H9 (cell line): ENCODE results near the gene PRKAG2. TPM values are rescaled to one million over a fixed set of nuclear protein-coding genes. Genes with fewer than 3 reads are reported as not detected.

Experiments used
- DNase-seq: peaks from one replicate; pipeline ENCODE4 v3.0.0-alpha.2; 2017
- H2AFZ ChIP-seq: one replicate; pipeline ENCODE4 v1.6.1; 2013; ENCODE audit warnings: mild to moderate bottlenecking, low read length, control low read depth, moderate library complexity
- H2AK5ac ChIP-seq: 2 replicates; pipeline ENCODE4 v1.6.1; 2013; ENCODE audit warnings: low read length, control low read depth, mixed read lengths; ENCODE audit not compliant: insufficient read length
- H2BK120ac ChIP-seq: one replicate; pipeline ENCODE4 v1.6.1; 2013; ENCODE audit warnings: low read depth, mild to moderate bottlenecking, low read length, control low read depth, inconsistent platforms; ENCODE audit not compliant: poor library complexity, severe bottlenecking
- H2BK12ac ChIP-seq: 2 replicates; pipeline ENCODE4 v1.6.1; 2013; ENCODE audit warnings: low read length, control low read depth, mixed read lengths, low read depth; ENCODE audit not compliant: insufficient read length
- H2BK15ac ChIP-seq: 2 replicates; pipeline ENCODE4 v1.6.1; 2013; ENCODE audit warnings: low read depth, low read length, control low read depth
- H2BK20ac ChIP-seq: one replicate; pipeline ENCODE4 v1.6.1; 2013; ENCODE audit warnings: low read depth, mild to moderate bottlenecking, low read length, control low read depth, inconsistent platforms; ENCODE audit not compliant: poor library complexity, severe bottlenecking
- H2BK5ac ChIP-seq: 2 replicates; pipeline ENCODE4 v1.6.1; 2013; ENCODE audit warnings: low read length, control low read depth, mixed read lengths; ENCODE audit not compliant: insufficient read length
- H3K14ac ChIP-seq: 2 replicates; pipeline ENCODE4 v1.6.1; 2013; ENCODE audit warnings: low read length, control low read depth; ENCODE audit not compliant: insufficient read depth
- H3K18ac ChIP-seq: 2 replicates; pipeline ENCODE4 v1.6.1; 2013; ENCODE audit warnings: low read depth, mild to moderate bottlenecking, mixed read lengths, low read length, control low read depth; ENCODE audit not compliant: insufficient read length
- H3K23ac ChIP-seq: 2 replicates; pipeline ENCODE4 v1.6.1; 2013; ENCODE audit warnings: low read length, control low read depth, mixed read lengths, low read depth; ENCODE audit not compliant: insufficient read length
- H3K23me2 ChIP-seq: 2 replicates; pipeline ENCODE4 v1.6.1; 2013; ENCODE audit warnings: low read depth, mild to moderate bottlenecking, mixed read lengths, low read length, control low read depth; ENCODE audit not compliant: insufficient read length, poor library complexity, severe bottlenecking
- H3K27ac ChIP-seq: 2 replicates; pipeline ENCODE4 v1.5.1; 2013; ENCODE audit warnings: low read length, control low read depth, mixed read lengths, low read depth; ENCODE audit not compliant: insufficient read length
- H3K27me3 ChIP-seq: 2 replicates; pipeline ENCODE4 v1.6.1; 2013; ENCODE audit warnings: low read length, control low read depth, inconsistent platforms; ENCODE audit not compliant: insufficient read depth
- H3K4ac ChIP-seq: 2 replicates; pipeline ENCODE4 v1.6.1; 2013; ENCODE audit warnings: low read depth, mild to moderate bottlenecking, control low read depth, inconsistent platforms, low read length, moderate library complexity
- H3K4me1 ChIP-seq: 2 replicates; pipeline ENCODE4 v1.6.1; 2013; ENCODE audit warnings: low read length, control low read depth, inconsistent platforms; ENCODE audit not compliant: insufficient read depth
- H3K4me2 ChIP-seq: 2 replicates; pipeline ENCODE4 v1.6.1; 2013; ENCODE audit warnings: low read length, control low read depth, mixed read lengths; ENCODE audit not compliant: insufficient read length, insufficient read depth
- H3K56ac ChIP-seq: 2 replicates; pipeline ENCODE4 v1.6.1; 2013; ENCODE audit warnings: low read depth, mild to moderate bottlenecking, mixed read lengths, low read length, control low read depth; ENCODE audit not compliant: insufficient read length
- H3K79me1 ChIP-seq: 2 replicates; pipeline ENCODE4 v1.6.1; 2013; ENCODE audit warnings: low read depth, mild to moderate bottlenecking, moderate library complexity, low read length, control low read depth, inconsistent platforms; ENCODE audit not compliant: insufficient read depth, poor library complexity, severe bottlenecking
- H3K79me2 ChIP-seq: 2 replicates; pipeline ENCODE4 v1.6.1; 2013; ENCODE audit warnings: low read length, control low read depth, inconsistent platforms; ENCODE audit not compliant: insufficient read depth
- H3K9ac ChIP-seq: 2 replicates; pipeline ENCODE4 v1.6.1; 2013; ENCODE audit warnings: low read length, control low read depth, mixed read lengths; ENCODE audit not compliant: insufficient read length; ENCODE audit errors: extremely low read depth
- H3K9me3 ChIP-seq: one replicate; pipeline ENCODE4 v1.6.1; 2013; ENCODE audit warnings: low read depth, low read length, inconsistent platforms; ENCODE audit not compliant: control insufficient read depth
- H3T11ph ChIP-seq: one replicate; pipeline ENCODE4 v1.6.1; 2013; ENCODE audit warnings: mild to moderate bottlenecking, low read length, control low read depth, inconsistent platforms
- H4K20me1 ChIP-seq: one replicate; pipeline ENCODE4 v1.6.1; 2013; ENCODE audit not compliant: control insufficient read depth, insufficient read length, insufficient read depth
- H4K5ac ChIP-seq: 2 replicates; pipeline ENCODE4 v1.6.1; 2013; ENCODE audit warnings: low read depth, mild to moderate bottlenecking, mixed read lengths, low read length, control low read depth; ENCODE audit not compliant: insufficient read length
- H4K8ac ChIP-seq: replicated peaks from 2 replicates; pipeline ENCODE4 v1.6.1; 2013; ENCODE audit warnings: low read length, control low read depth, mixed read lengths, low read depth; ENCODE audit not compliant: insufficient read length
- H4K91ac ChIP-seq: 2 replicates; pipeline ENCODE4 v1.6.1; 2013; ENCODE audit warnings: low read depth, mild to moderate bottlenecking, moderate library complexity, mixed read lengths, low read length, control low read depth; ENCODE audit not compliant: insufficient read length
- H3K27ac Mint-ChIP-seq, 3 experiments: 2 replicates in 2 of 3; 3 replicates in 1 of 3; pipeline ENCODE4 v1.8.0; 2020 to 2021; ENCODE audit warnings: mixed read lengths in 3 of 3, mild to moderate bottlenecking in 1 of 3, moderate library complexity in 1 of 3
- H3K27me3 Mint-ChIP-seq: 2 replicates; pipeline ENCODE4 v1.8.0; 2021; ENCODE audit warnings: low read depth, mild to moderate bottlenecking, moderate library complexity, mixed read lengths
- H3K36me3 Mint-ChIP-seq, 3 experiments: 2 replicates in 2 of 3; 3 replicates in 1 of 3; pipeline ENCODE4 v1.8.0; 2020 to 2021; ENCODE audit warnings: low read depth in 3 of 3, mixed read lengths in 3 of 3; ENCODE audit not compliant: insufficient read depth in 1 of 3
- H3K4me1 Mint-ChIP-seq, 2 experiments: 2 replicates each; pipeline ENCODE4 v1.8.0; 2020; ENCODE audit warnings: mixed read lengths in 2 of 2
- H3K4me3 Mint-ChIP-seq, 2 experiments: 2 replicates in 1 of 2; 3 replicates in 1 of 2; pipeline ENCODE4 v1.8.0; 2020 to 2021; ENCODE audit warnings: mild to moderate bottlenecking in 2 of 2, mixed read lengths in 2 of 2, moderate library complexity in 1 of 2
- H3K9me3 Mint-ChIP-seq, 2 experiments: 2 replicates in 1 of 2; 3 replicates in 1 of 2; pipeline ENCODE4 v1.8.0; 2020; ENCODE audit warnings: mild to moderate bottlenecking in 2 of 2, mixed read lengths in 2 of 2, moderate library complexity in 1 of 2
- CTCF ChIP-seq: fragments of 200-600 bp; sonication (generic); conservative IDR thresholded peaks from 3 replicates; pipeline ENCODE4 v1.8.0; 2021; ENCODE audit warnings: antibody characterized with exemption, mild to moderate bottlenecking
- WGBS: extraction: QIAGEN DNeasy Blood & Tissue Kit; methylation state at CpG from one replicate; pipeline ENCODE4 v1.1.7; 2013; ENCODE audit warnings: missing lambda C conversion rate, low lambda C conversion rate, mixed read lengths; ENCODE audit not compliant: insufficient read length; ENCODE audit errors: extremely low coverage; 5-methylcytosine and 5-hydroxymethylcytosine counted together
- total RNA-seq: library from RNA; stranded (reverse); gene quantifications from 2 replicates; pipeline ENCODE4 v1.2.1, GENCODE V29; 2021

PRKAG2 gene
- total RNA-seq, 1 experiment from 2014 or later: 11.8 TPM

GRCh38 chr7:151835636-151836035 lies 41.3 kb downstream of the PRKAG2 start:
- peaks cover 2% of the 10 kb centered on the region for H3K27me3 Mint-ChIP-seq
- no peak overlapping the region for H3K14ac ChIP-seq
- H2AFZ ChIP-seq: no peak overlapping the region
- H3T11ph ChIP-seq: no peak overlapping the region
- no peaks in the 10 kb centered on the region for H3K9me3 ChIP-seq
- H3K27ac ChIP-seq: no peak overlapping the region
- H4K5ac ChIP-seq: no peak overlapping the region
- no peak overlapping the region for H2BK20ac ChIP-seq
- H3K18ac ChIP-seq: no peak overlapping the region
- DNase-seq: no peak
- no peak overlapping the region for H2BK12ac ChIP-seq
- H3K4me2 ChIP-seq: no peak overlapping the region
- no peak overlapping the region for H3K9ac ChIP-seq
- H2AK5ac ChIP-seq: no peak overlapping the region
- H3K36me3 Mint-ChIP-seq: no peaks in the 10 kb centered on the region
- no peak overlapping the region for H3K27ac Mint-ChIP-seq
- no peaks in the 10 kb centered on the region for H3K79me1 ChIP-seq
- H3K4me1 ChIP-seq: no peaks in the 10 kb centered on the region; the same call in 1 of the 2 replicates
- H3K27me3 ChIP-seq: no peaks in the 10 kb centered on the region; the same call in 1 of the 2 replicates
- no peak overlapping the region for H2BK120ac ChIP-seq
- H3K4ac ChIP-seq: no peak overlapping the region
- no peak overlapping the region for H4K91ac ChIP-seq
- no peak overlapping the region for H3K23ac ChIP-seq
- no peaks in the 10 kb centered on the region for H4K20me1 ChIP-seq
- H3K4me1 Mint-ChIP-seq: peaks cover 15 to 18% of the 10 kb centered on the region in 2 experiments
- H4K8ac ChIP-seq: no peak overlapping the region
- H3K79me2 ChIP-seq: no peaks in the 10 kb centered on the region
- no peak overlapping the region for H2BK5ac ChIP-seq
- TF ChIP-seq CTCF: no peak
- H3K56ac ChIP-seq: no peak overlapping the region
- H3K4me3 Mint-ChIP-seq: 0 out of 5 replicates have a peak overlapping the region, but pooled peaks of 1 of the 2 experiments have one; percentile 30
- no CpG with 5 or more reads among the region's 9 CpGs for WGBS
- no peaks in the 10 kb centered on the region; a peak in 2 of 5 replicates for H3K9me3 Mint-ChIP-seq
- H3K23me2 ChIP-seq: no peaks in the 10 kb centered on the region
- H2BK15ac ChIP-seq: no peak overlapping the region
